ENCODE results near the gene SIRPA. TPM values are rescaled to one million over a fixed set of nuclear protein-coding genes. Genes with fewer than 3 reads are reported as not detected.

Gene SIRPA
- total and polyA plus RNA-seq, 3 experiments from 2014 or later, result 0.53 to 0.66 TPM; not detected in 1

DNA sequence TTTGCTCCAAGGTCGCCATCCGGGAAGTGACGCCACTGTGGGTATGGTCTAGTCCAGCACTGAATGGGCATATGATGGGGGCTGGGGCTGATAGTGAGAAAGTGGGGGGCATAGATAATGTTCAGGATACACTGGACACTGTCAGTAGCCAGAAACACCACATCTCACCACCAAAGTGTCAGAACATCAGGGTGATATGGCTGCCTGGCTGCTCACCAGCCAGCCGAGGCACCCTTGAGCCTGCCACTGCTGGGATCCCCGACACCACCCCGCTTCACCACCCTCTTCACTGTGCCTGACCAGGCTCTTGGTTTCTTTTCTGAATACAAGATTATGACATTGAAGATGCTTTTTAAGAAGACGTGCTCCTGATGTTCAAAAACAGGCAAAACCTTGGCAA lies 46.9 kb downstream of the SIRPA start:
- H3K36me3 ChIP-seq (ENCODE audit: insufficient read depth, low read length), result no peaks in the 10 kb centered on the region
- Mint-ChIP-seq H3K4me1 (no peaks in the 10 kb centered on the region), H3K27me3 (peaks cover 14 to 64% of the 10 kb centered on the region in 2 donors), H3K9me3 (peaks cover 0 to 2% (median 0%) of the 10 kb centered on the region in 5 donors), H3K27ac (no peak overlapping the region), H3K36me3 (no peaks in the 10 kb centered on the region), H3K4me3 (no peak overlapping the region)
- peaks cover 14% of the 10 kb centered on the region for H3K27me3 ChIP-seq (ENCODE audit: insufficient read depth, low read length, poor library complexity, severe bottlenecking)
- no peaks in the 10 kb centered on the region for H3K4me1 ChIP-seq (ENCODE audit: insufficient read depth, low read length)
- H3K27ac ChIP-seq (ENCODE audit: low read depth, low read length), result no peak overlapping the region
- H3K9me3 ChIP-seq (ENCODE audit: low read length), result no peaks in the 10 kb centered on the region
- no peak for DNase-seq
- H3K4me3 ChIP-seq (ENCODE audit: low read length), result no peak overlapping the region
- CTCF ChIA-PET, result no interaction called here
- POLR2A ChIA-PET, result no interaction called here

DNA sequence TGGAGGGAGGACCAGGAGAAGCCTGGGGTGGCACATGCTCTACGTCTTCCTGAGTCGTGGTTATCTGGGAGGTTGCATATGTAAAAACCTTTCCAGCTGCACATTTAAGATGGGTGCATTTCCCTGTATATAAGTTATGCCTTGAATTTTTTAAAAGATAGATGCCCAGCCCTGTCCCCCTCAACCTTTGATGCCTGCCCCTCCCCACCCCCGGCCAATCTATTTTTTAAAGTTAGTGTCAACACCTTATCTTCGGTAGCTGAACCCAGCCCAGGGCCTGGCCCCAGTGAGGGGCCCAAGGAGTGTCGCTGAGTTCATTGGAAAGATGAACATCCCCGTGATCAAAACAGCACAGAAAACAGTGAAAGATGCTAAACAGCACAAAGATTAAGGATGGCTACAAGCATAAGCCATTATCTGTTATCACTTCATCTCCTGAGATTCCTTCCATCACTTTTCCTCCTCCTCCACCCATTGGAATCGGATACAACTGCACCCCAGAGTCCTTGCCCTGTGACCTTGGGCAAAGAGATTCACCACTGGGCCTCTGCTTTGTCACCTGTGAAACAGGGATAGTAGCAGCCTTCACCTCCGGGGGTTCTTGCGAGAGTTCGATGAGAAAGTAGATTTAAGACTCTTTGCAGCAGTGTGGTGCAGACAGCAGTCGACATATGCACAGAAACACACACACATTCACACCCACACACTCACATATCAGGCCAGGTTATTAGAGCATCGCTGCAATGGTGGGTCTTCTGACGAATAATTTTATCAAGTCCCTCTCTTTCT lies 47.5 kb downstream of the SIRPA start:
- Histone ChIP-seq H3K4me3 (ENCODE audit: low read length) (no peak overlapping the region), H3K4me1 (ENCODE audit: insufficient read depth, low read length) (no peaks in the 10 kb centered on the region), H3K9me3 (ENCODE audit: low read length) (no peaks in the 10 kb centered on the region), H3K36me3 (ENCODE audit: insufficient read depth, low read length) (no peaks in the 10 kb centered on the region), H3K27me3 (ENCODE audit: insufficient read depth, low read length, poor library complexity, severe bottlenecking) (peaks cover 14% of the 10 kb centered on the region), H3K27ac (ENCODE audit: low read depth, low read length) (no peak overlapping the region)
- CTCF ChIA-PET, result no interaction called here
- DNase-seq, result no peak
- Mint-ChIP-seq H3K36me3 (no peaks in the 10 kb centered on the region), H3K4me1 (no peaks in the 10 kb centered on the region), H3K27ac (no peak overlapping the region), H3K9me3 (peaks cover 0 to 2% (median 0%) of the 10 kb centered on the region in 5 donors), H3K27me3 (peaks cover 15 to 65% of the 10 kb centered on the region in 2 donors), H3K4me3 (no peak overlapping the region)
- POLR2A ChIA-PET, result no interaction called here

DNA sequence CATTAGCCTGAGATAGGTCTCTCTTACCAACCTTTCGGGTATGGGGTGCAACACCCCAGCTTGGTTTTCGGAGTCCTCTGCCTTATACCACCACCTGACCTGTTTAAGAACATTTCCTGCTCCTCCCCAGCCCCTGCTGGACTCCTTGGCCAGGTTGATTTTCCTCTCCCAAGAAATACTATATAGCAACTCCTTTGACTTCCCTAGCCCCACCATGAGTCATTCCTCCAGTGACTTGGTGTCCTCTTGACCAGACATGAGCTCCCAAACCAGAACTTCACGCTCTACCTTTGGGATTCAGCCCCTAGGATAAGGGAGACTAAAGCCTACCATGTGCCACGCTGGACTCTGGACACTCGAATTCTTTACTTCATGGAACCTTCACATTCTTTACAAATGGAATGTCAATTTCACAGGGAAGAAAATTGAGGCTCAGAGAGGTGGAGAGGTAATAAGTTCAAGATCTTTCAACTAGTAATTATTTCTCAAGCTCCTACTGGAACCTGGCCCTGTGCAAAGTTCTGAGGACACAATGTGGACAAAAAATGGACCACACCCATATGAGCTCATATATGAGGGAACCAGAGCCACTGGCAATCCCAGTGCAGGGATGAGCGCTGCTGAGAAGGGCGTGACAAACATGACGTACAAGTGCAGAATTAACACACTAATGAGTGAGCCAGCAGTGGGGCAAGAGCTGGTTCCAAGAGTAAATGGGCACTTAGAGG lies 48.2 kb downstream of the SIRPA start:
- Histone ChIP-seq H3K4me1 (ENCODE audit: insufficient read depth, low read length) (no peaks in the 10 kb centered on the region), H3K9me3 (ENCODE audit: low read length) (no peaks in the 10 kb centered on the region), H3K27ac (ENCODE audit: low read depth, low read length) (no peak overlapping the region), H3K4me3 (ENCODE audit: low read length) (no peak overlapping the region), H3K36me3 (ENCODE audit: insufficient read depth, low read length) (no peaks in the 10 kb centered on the region), H3K27me3 (ENCODE audit: insufficient read depth, low read length, poor library complexity, severe bottlenecking) (peaks cover 14% of the 10 kb centered on the region)
- Mint-ChIP-seq H3K27me3 (peaks cover 19 to 68% of the 10 kb centered on the region in 2 donors), H3K4me1 (no peaks in the 10 kb centered on the region), H3K9me3 (peaks cover 0 to 2% (median 0%) of the 10 kb centered on the region in 5 donors), H3K4me3 (no peak overlapping the region), H3K36me3 (no peaks in the 10 kb centered on the region), H3K27ac (no peak overlapping the region)
- DNase-seq, result no peak
- CTCF ChIA-PET, result no interaction called here
- POLR2A ChIA-PET, result no interaction called here

DNA sequence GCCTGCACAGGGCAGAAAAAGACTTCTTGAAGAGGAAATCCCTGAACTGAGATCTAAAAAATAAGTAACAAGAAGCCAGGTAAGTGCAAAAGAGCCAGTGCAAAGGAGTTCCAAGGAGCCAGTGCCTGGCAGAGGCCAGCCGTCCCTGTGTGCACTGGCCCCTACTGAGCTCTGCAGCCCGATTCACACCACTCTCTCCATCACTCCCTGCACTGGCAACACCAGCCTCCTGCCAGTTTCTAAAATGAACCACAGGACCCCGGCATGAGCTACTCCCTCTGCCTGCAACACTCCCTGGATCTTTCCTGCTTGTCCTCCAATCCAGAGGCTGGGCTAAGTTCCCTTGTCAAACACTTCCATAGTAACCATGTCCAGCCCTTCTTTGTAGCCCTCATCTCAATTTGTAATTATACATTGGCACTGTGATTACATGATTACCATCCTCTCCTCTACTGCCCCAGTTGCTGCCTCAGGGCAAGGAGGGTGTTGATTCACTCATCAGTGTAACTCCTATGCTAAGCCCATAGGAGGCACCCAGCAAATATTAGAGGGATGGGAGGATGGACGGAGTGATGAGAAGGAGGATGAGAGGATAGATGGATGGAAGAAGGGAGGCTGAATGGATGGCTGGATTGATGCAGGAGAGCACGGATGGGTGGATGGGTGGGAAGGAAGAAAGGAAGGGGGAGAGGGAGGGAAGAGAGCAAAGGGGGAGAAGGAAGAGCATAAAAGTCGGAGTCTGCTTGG lies 49.3 kb downstream of the SIRPA start:
- Histone ChIP-seq H3K4me3 (ENCODE audit: low read length) (no peak overlapping the region), H3K4me1 (ENCODE audit: insufficient read depth, low read length) (no peaks in the 10 kb centered on the region), H3K36me3 (ENCODE audit: insufficient read depth, low read length) (no peaks in the 10 kb centered on the region), H3K9me3 (ENCODE audit: low read length) (no peaks in the 10 kb centered on the region), H3K27ac (ENCODE audit: low read depth, low read length) (no peak overlapping the region), H3K27me3 (ENCODE audit: insufficient read depth, low read length, poor library complexity, severe bottlenecking) (peaks cover 14% of the 10 kb centered on the region)
- Mint-ChIP-seq H3K27ac (no peak overlapping the region), H3K4me3 (no peak overlapping the region), H3K4me1 (no peaks in the 10 kb centered on the region), H3K27me3 (peaks cover 16 to 72% of the 10 kb centered on the region in 2 donors), H3K9me3 (peaks cover 0 to 2% (median 0%) of the 10 kb centered on the region in 5 donors), H3K36me3 (no peaks in the 10 kb centered on the region)
- ChIA-PET CTCF (no interaction called here), POLR2A (no interaction called here)
- no peak for DNase-seq

DNA sequence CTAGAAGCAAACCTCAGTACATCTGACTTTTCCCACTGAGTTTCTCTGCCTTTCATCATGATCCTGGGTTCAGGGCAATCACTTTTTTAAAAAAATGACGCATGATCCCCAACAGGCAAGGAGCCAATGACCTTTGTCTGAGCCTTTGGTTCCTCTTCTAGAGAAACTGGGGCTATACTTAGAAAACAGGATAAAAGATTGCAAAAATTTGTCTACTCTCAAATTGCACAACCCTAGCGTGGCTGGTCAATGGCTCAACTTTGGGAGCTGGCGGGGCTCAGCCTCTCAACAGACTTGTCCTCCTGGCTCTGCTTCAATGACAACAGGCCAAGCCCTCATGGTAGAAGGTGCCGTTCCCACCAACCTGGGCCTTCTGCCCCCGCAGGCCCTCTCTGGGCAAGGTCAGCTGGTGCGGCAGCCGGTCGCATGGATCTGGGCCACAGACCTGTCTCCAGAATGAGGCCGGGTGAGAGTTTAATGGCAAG lies 50.0 kb downstream of the SIRPA start:
- no peak overlapping the region for H3K27ac Mint-ChIP-seq
- ChIA-PET POLR2A (no interaction called here), CTCF (no interaction called here)
- no peaks in the 10 kb centered on the region for H3K4me1 Mint-ChIP-seq
- H3K36me3 ChIP-seq (ENCODE audit: insufficient read depth, low read length), result no peaks in the 10 kb centered on the region
- H3K27ac ChIP-seq (ENCODE audit: low read depth, low read length), result no peak overlapping the region
- peaks cover 14% of the 10 kb centered on the region for H3K27me3 ChIP-seq (ENCODE audit: insufficient read depth, low read length, poor library complexity, severe bottlenecking)
- no peak overlapping the region for H3K4me3 Mint-ChIP-seq
- H3K9me3 ChIP-seq (ENCODE audit: low read length), result no peaks in the 10 kb centered on the region
- peaks cover 16 to 74% of the 10 kb centered on the region in 2 donors for H3K27me3 Mint-ChIP-seq
- H3K4me3 ChIP-seq (ENCODE audit: low read length), result no peak overlapping the region
- no peaks in the 10 kb centered on the region for H3K4me1 ChIP-seq (ENCODE audit: insufficient read depth, low read length)
- no peak for DNase-seq
- H3K36me3 Mint-ChIP-seq, result no peaks in the 10 kb centered on the region
- peaks cover 0 to 2% (median 0%) of the 10 kb centered on the region in 5 donors for H3K9me3 Mint-ChIP-seq

DNA sequence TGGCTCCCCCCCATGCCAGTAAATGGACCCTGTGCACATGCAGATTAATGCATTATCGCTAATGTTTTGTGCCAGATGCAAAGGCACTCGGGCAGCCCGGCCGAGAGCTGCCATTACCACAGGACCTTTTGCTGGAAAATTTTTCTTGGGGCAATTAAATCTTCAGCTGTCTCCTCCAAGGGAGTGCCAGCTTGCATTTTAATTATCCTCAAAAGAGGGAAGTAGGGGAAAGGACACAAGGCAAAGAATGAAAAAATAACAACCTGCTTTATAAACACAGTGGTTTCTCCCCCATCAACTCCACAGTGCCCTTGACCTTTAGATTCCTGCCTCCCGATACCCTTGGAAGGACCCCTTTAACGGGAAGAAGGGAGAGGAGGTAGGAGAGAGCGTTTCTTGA lies 50.5 kb downstream of the SIRPA start:
- Histone ChIP-seq H3K9me3 (ENCODE audit: low read length) (no peaks in the 10 kb centered on the region), H3K36me3 (ENCODE audit: insufficient read depth, low read length) (no peaks in the 10 kb centered on the region), H3K27me3 (ENCODE audit: insufficient read depth, low read length, poor library complexity, severe bottlenecking) (peaks cover 14% of the 10 kb centered on the region), H3K27ac (ENCODE audit: low read depth, low read length) (no peak overlapping the region), H3K4me3 (ENCODE audit: low read length) (no peak overlapping the region), H3K4me1 (ENCODE audit: insufficient read depth, low read length) (no peaks in the 10 kb centered on the region)
- ChIA-PET POLR2A (no interaction called here), CTCF (interaction anchor here (1.4 kb wide), 1 partner anchor 226 kb away, joined by 4 read pairs; no protein-coding TSS in a partner anchor)
- Mint-ChIP-seq H3K4me1 (no peaks in the 10 kb centered on the region), H3K4me3 (no peak overlapping the region), H3K27me3 (peaks cover 16 to 73% of the 10 kb centered on the region in 2 donors), H3K9me3 (peaks cover 0 to 2% (median 0%) of the 10 kb centered on the region in 5 donors), H3K36me3 (no peaks in the 10 kb centered on the region), H3K27ac (no peak overlapping the region)
- DNase-seq, result no peak

DNA sequence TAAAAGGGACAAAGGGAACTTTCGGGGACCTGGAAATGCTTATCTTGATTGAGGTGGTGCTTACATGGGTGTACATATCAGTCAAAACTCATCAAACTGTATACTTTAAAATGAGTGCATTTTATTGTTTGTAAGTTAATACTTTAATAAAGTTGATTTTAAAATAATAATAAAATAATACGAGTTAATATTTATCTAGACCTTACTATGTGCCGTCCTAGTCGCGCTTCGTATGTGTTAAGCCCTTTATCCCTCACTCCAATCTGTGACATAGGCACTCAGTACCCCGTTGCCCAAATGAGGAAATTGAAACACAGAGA lies 51.2 kb downstream of the SIRPA start:
- Mint-ChIP-seq H3K4me1 (no peaks in the 10 kb centered on the region), H3K36me3 (no peaks in the 10 kb centered on the region), H3K9me3 (peaks cover 0 to 2% (median 0%) of the 10 kb centered on the region in 5 donors), H3K27me3 (peaks cover 16 to 76% of the 10 kb centered on the region in 2 donors), H3K27ac (no peak overlapping the region), H3K4me3 (no peak overlapping the region)
- CTCF ChIA-PET, result interaction anchor here (0.7 to 1.4 kb wide), 2 partner anchors 19 to 226 kb away, joined by 3 to 4 read pairs; no protein-coding TSS in a partner anchor
- peaks cover 14% of the 10 kb centered on the region for H3K27me3 ChIP-seq (ENCODE audit: insufficient read depth, low read length, poor library complexity, severe bottlenecking)
- H3K4me3 ChIP-seq (ENCODE audit: low read length), result no peak overlapping the region
- H3K27ac ChIP-seq (ENCODE audit: low read depth, low read length), result no peak overlapping the region
- H3K9me3 ChIP-seq (ENCODE audit: low read length), result no peaks in the 10 kb centered on the region
- H3K36me3 ChIP-seq (ENCODE audit: insufficient read depth, low read length), result no peaks in the 10 kb centered on the region
- no peak for DNase-seq
- H3K4me1 ChIP-seq (ENCODE audit: insufficient read depth, low read length), result no peaks in the 10 kb centered on the region
- POLR2A ChIA-PET, result no interaction called here
